Measurements from ENCODE around the gene TBXAS1. TPM values are rescaled to one million over a fixed set of nuclear protein-coding genes. Genes with fewer than 3 reads are reported as not detected.

TBXAS1 gene
- total RNA-seq, 2 experiments from 2014 or later: 4.8 to 5.3 TPM

DNA sequence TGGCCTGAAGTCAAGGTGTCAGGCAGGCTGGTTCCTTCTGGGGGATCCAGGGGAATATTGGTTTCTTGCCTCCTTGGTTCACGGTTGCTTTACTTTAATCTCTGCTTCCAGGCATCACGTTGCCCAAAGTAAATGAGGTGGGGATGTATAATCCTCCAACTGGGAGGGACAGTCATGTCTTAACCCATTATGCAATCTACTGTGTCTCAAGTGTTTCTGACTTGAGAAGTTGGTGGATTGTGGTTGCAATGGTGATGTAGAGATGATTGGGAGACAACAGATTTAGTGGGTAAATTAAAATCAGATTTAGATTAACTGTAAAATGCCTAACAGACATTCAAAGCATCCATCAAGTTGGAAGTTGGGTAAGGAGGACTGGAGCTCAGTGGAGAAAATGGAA lies 32.7 kb downstream of the TBXAS1 start:
- ChIA-PET POLR2A (no interaction called here), CTCF (no interaction called here)
- peaks cover 17% of the 10 kb centered on the region for H3K9me3 Mint-ChIP-seq
- no peaks in the 10 kb centered on the region for H3K4me1 Mint-ChIP-seq (ENCODE audit: low read depth)
- no peak for DNase-seq
- intact Hi-C loops (cut with micrococcal nuclease): no loop called here
- H3K36me3 Mint-ChIP-seq: peaks cover 7% of the 10 kb centered on the region
- H3K27me3 Mint-ChIP-seq: peaks cover 7% of the 10 kb centered on the region
- no peak overlapping the region for H3K4me3 Mint-ChIP-seq
- no peak overlapping the region for H3K27ac Mint-ChIP-seq

DNA sequence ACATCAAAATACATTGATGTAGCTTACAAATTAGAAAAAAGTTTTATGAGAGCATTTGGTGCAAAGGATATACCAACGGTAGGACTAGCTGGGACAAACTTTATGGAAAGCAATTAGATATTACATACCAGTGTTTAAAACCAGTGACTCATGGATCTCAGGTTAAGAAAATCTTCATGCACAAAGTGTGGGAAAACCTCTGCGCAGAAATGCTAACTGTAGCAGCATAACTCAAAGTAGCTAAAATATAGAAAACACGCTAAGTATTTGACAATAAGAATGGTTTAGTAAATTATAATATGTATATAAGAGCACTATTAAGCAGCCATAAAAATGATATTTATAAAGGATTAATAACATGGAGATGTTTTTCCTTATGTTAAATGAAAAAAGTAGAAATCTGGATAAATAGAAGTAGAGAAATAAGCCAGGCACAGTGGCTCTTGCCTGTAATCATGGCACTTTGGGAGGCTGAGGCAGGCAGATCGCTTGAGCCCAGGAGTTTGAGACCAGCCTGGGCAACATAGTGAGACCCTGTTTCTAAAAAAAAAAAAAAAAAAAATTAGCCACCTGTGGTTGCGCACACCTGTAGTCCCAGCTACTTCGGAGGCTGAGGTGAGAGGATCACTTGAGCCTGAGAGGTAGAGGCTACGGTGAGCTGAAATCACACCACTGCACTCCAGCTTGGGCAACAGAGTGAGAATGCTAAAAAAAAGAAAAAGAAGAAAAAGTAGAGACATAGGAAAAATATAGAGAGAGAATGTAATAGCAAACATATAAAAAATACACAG lies 37.2 kb downstream of the TBXAS1 start:
- Mint-ChIP-seq H3K36me3 (peaks cover 4% of the 10 kb centered on the region), H3K27ac (no peak overlapping the region), H3K9me3 (peaks cover 17% of the 10 kb centered on the region), H3K4me1 (ENCODE audit: low read depth) (peaks cover 2% of the 10 kb centered on the region), H3K27me3 (peaks cover 7% of the 10 kb centered on the region), H3K4me3 (no peak overlapping the region)
- DNase-seq: no peak
- ChIA-PET POLR2A (no interaction called here), CTCF (interaction anchor here (1.2 kb wide), 1 partner anchor 183 kb away, joined by 5 read pairs; no protein-coding TSS in a partner anchor)
- intact Hi-C loops (cut with micrococcal nuclease): no loop called here

DNA sequence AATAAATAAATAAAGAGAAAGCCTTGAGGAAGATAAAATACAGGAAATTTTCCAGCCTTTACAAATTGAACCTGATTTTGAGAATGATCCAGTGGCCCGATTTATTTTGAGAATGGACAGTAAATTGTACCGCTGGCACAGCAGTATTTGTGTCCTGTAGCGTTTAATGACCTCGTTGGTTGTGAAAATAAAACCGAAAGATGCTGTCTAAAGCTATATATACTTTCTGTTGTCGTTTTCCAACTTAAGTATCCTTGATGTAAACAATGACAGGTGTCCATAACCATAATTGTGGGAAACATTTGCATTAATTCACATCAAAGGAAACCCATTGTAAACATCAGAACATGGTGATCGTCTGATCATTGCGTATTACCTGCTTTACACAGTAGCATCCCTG lies 38.8 kb downstream of the TBXAS1 start:
- no peak for DNase-seq
- Mint-ChIP-seq H3K9me3 (peaks cover 17% of the 10 kb centered on the region), H3K27me3 (no peaks in the 10 kb centered on the region), H3K27ac (no peak overlapping the region), H3K36me3 (peaks cover 4% of the 10 kb centered on the region), H3K4me1 (ENCODE audit: low read depth) (peaks cover 2% of the 10 kb centered on the region), H3K4me3 (no peak overlapping the region)
- ChIA-PET CTCF (no interaction called here), POLR2A (interaction anchor here (0.6 kb wide), 1 partner anchor 209 kb away, joined by 6 read pairs; no protein-coding TSS in a partner anchor)
- intact Hi-C loops (cut with micrococcal nuclease): no loop called here

DNA sequence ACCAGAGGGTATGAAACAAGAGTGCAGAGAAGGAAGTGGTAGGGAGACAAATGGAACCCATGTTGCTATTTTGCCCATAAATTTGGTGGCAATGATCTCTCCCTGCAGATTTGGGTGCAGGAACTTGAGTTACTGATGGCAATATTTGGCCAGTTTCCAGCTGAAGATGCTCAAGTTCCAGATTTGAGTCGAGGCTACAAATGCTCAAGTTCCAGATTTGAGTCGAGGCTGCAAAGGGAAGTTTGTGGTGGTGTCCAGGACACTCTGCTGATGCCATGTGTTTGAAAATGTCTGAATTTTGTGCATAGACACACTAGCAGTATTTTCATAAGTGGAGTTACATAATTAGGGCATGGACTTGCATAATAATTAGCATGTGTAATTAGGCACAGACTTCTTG lies 40.8 kb downstream of the TBXAS1 start:
- intact Hi-C loops (cut with micrococcal nuclease): no loop called here
- H3K4me3 Mint-ChIP-seq: no peak overlapping the region
- CTCF ChIA-PET: no interaction called here
- no peak for DNase-seq
- no peak overlapping the region for H3K27ac Mint-ChIP-seq
- H3K9me3 Mint-ChIP-seq: peaks cover 5% of the 10 kb centered on the region
- H3K27me3 Mint-ChIP-seq: no peaks in the 10 kb centered on the region
- POLR2A ChIA-PET: no interaction called here
- peaks cover 2% of the 10 kb centered on the region for H3K4me1 Mint-ChIP-seq (ENCODE audit: low read depth)
- H3K36me3 Mint-ChIP-seq: no peaks in the 10 kb centered on the region

DNA sequence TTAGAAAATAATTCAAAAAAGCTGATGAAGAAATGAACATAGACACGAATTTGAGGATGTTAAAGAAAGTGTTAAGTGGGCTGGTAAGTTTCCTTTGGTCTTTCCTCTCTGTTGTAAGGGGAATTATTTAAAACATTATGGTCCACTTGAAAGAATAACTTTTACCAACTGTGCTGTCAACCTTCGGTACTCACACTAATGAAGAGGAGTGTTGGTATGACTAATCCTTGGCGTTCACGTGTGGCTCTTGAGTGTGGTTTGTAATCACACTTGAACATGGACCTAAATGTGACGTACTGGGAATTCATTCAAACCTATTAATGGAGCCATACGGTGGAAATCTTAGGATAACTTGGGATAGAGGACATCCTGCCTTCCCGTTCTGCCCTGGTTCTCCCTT lies 41.3 kb downstream of the TBXAS1 start:
- no peak for DNase-seq
- Mint-ChIP-seq H3K27ac (no peak overlapping the region), H3K4me3 (no peak overlapping the region), H3K9me3 (peaks cover under 1% of the 10 kb centered on the region), H3K4me1 (ENCODE audit: low read depth) (peaks cover 2% of the 10 kb centered on the region), H3K27me3 (no peaks in the 10 kb centered on the region), H3K36me3 (no peaks in the 10 kb centered on the region)
- intact Hi-C loops (cut with micrococcal nuclease): no loop called here
- ChIA-PET POLR2A (no interaction called here), CTCF (no interaction called here)

DNA sequence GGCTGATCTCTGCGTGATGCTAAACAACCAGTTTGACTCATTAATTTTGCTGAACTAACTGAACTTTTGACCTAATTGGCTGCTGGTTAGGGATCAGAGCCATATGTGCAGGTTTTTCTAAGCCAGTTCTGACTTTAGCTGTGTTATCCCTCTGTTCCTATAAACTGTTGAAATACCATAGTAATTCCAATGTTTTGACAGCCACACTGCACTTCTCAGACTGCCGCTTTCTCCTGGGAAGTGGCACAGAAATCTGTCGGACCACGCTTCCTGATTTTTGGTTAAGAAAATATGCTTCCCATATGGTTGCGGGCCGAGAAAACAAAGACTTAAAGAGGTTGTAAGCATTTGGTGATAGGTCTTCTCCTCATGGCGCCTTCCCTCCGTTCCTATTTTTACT lies 42.3 kb downstream of the TBXAS1 start:
- POLR2A ChIA-PET: no interaction called here
- peaks cover 1% of the 10 kb centered on the region for H3K36me3 Mint-ChIP-seq
- H3K27ac Mint-ChIP-seq: no peak overlapping the region
- H3K4me1 Mint-ChIP-seq (ENCODE audit: low read depth): peaks cover 2% of the 10 kb centered on the region
- CTCF ChIA-PET: no interaction called here
- intact Hi-C loops (cut with micrococcal nuclease): no loop called here
- DNase-seq: no peak
- H3K4me3 Mint-ChIP-seq: no peak overlapping the region
- no peaks in the 10 kb centered on the region for H3K27me3 Mint-ChIP-seq
- H3K9me3 Mint-ChIP-seq: no peaks in the 10 kb centered on the region

DNA sequence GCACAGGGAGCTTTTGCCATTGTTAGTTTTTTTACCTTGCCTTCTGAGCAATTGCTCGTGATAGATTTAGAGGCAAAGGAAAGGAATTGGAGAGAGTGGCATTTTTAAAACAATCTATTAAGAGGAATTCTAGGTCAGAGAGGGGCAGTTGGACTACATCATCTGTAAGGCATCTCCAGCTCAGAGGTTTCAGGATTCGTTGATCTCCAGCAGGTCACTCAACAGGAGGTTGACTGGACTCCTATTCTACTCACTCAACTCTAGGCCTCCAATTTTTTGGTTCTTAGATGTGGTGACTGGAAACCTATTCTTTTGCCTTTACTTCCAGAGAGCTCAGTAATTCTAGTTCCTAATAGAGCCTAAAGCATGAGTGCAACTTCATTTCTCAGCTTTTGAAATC lies 42.8 kb downstream of the TBXAS1 start:
- ChIA-PET POLR2A (no interaction called here), CTCF (no interaction called here)
- no peak for DNase-seq
- Mint-ChIP-seq H3K27ac (no peak overlapping the region), H3K9me3 (no peaks in the 10 kb centered on the region), H3K4me1 (ENCODE audit: low read depth) (peaks cover 2% of the 10 kb centered on the region), H3K36me3 (peaks cover 3% of the 10 kb centered on the region), H3K27me3 (no peaks in the 10 kb centered on the region), H3K4me3 (no peak overlapping the region)
- intact Hi-C loops (cut with micrococcal nuclease): no loop called here

DNA sequence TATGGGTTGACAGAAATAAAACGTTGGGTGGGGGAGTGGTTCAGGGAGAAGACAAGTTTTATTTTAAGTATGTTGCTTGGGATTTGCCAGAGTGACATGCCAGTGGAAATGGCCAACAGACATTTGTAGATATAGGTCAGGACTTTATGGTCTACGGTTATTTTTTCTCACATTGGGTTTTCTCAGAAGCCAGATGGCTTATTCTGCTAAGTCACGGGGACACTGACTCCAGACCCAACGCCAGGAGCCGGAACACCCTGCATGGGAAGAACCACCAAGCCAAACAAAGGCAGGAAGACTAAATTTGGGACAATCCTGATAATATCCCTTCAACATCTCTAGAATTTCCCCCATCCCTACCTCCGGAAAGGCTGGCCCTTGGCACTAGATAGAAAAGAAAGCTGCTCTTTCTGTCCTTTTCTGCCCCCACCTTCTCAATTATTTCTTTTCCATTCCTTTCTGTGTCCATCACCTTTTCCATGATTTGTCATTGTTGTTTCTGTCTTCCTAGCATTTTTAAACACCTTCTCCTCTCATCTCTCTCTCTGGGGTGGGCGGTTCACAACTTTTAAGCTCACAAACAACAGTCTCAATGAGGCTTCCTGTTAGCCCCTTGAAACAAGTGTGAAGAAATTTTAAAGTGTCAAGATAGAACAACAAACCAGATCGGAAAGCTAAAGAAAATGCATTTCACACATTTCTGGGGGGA lies 44.7 kb downstream of the TBXAS1 start:
- peaks cover 4% of the 10 kb centered on the region for H3K36me3 Mint-ChIP-seq
- CTCF ChIA-PET: no interaction called here
- no peaks in the 10 kb centered on the region for H3K27me3 Mint-ChIP-seq
- H3K4me1 Mint-ChIP-seq (ENCODE audit: low read depth): peaks cover 12% of the 10 kb centered on the region
- no peak overlapping the region for H3K27ac Mint-ChIP-seq
- DNase-seq: no peak
- H3K4me3 Mint-ChIP-seq: no peak overlapping the region
- POLR2A ChIA-PET: no interaction called here
- intact Hi-C loops (cut with micrococcal nuclease): no loop called here
- no peaks in the 10 kb centered on the region for H3K9me3 Mint-ChIP-seq

DNA sequence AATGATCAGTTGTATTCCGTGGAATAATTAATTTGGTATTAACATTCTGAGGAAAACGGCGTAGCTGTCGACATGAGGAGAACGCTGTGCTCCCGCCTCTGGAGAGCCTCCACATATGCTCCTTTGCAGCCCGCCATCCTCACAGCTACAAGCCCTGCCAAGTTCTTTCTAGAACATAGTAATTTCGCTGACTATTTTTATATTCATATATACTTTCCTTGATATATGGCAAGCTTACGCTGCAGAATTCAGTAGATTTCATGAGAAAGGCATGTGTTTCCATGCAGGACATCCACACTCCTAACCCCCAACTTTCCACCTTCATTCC lies 45.2 kb downstream of the TBXAS1 start:
- H3K27ac Mint-ChIP-seq: no peak overlapping the region
- POLR2A ChIA-PET: no interaction called here
- peaks cover 12% of the 10 kb centered on the region for H3K4me1 Mint-ChIP-seq (ENCODE audit: low read depth)
- no peak for DNase-seq
- no peaks in the 10 kb centered on the region for H3K9me3 Mint-ChIP-seq
- intact Hi-C loops (cut with micrococcal nuclease): no loop called here
- H3K36me3 Mint-ChIP-seq: peaks cover 4% of the 10 kb centered on the region
- no peak overlapping the region for H3K4me3 Mint-ChIP-seq
- H3K27me3 Mint-ChIP-seq: no peaks in the 10 kb centered on the region
- CTCF ChIA-PET: no interaction called here

DNA sequence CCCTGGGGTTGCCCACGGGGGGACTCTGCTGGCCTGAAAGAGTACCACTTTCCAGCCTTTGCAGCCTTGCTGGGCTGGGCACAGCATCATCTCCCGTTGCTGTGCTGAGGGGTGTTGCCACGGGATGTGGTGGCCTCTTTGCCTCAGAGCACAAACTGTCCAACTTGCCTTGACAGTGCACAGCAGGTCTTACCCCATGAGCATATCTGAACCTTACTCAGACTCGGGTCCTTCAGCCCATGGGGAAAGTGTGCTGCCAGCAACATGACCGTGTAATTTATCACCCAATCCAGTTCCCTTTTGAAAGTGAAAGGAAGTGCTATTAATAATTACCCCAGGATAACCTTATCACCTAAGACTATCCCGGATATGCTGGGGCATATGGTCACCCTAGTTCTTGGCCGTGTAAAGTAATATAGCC lies 46.8 kb downstream of the TBXAS1 start:
- ChIA-PET CTCF (no interaction called here), POLR2A (no interaction called here)
- H3K27ac Mint-ChIP-seq: no peak overlapping the region
- no peaks in the 10 kb centered on the region for H3K9me3 Mint-ChIP-seq
- no peak overlapping the region for H3K4me3 Mint-ChIP-seq
- no peaks in the 10 kb centered on the region for H3K27me3 Mint-ChIP-seq
- intact Hi-C loops (cut with micrococcal nuclease): loop anchor here (5.0 kb wide), 1 partner anchor 49 kb away; the partner anchor contains the start of gene TBXAS1
- H3K36me3 Mint-ChIP-seq: peaks cover 4% of the 10 kb centered on the region
- peaks cover 10% of the 10 kb centered on the region for H3K4me1 Mint-ChIP-seq (ENCODE audit: low read depth)
- DNase-seq: no peak

DNA sequence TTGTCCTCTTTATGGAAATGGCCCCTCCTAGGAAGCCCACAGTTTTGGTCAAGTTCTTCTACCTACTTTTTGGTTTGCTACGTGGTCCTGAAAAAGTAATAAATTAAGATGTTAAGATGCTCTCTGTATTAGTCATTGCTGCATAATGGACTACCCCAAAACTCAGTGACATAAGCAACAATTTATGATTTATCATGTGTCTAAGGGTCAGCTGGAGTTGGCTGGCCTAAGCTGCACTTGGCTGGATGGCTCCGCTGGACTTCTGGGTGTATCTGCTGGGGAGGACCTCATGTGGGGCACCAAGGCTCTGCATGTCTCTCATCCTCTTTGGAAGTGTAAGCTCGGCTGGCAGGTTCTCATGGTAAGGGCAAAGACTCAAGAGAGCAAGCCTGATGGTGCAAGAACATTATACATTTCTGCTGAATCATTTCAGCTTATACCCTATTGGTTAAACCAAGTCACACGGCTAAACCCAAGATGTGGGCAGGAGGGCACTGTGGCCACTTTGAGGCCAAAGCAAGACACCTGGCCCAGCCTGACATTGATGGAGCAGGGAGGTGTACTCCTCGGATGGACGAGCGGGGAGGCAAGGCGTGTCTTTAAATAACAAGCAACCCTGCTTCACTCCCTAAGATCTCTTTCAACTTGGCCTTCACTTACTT lies 47.7 kb downstream of the TBXAS1 start:
- CTCF ChIA-PET: interaction anchor here (1.3 kb wide), 1 partner anchor 39 kb away, joined by 4 read pairs; no protein-coding TSS in a partner anchor
- no peaks in the 10 kb centered on the region for H3K9me3 Mint-ChIP-seq

DNA sequence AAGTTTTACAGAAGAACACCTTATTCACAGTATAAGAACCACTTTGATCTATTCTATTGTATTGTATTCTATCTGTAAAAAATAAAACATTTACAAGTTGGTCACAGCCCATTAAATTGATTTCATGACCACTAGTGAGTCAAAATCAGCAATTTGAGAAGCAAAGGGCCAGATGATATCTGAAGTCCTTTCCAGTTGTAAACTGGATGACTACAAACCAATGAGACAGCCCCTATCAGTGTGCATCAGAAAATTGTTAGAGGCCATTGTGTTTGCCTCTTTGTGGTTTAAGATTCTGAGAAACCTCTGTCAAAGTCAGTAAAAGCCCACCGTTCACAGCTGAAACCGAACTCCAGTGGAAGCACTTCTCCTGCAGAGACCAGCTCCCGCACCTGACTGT lies 54.8 kb downstream of the TBXAS1 start:
- intact Hi-C loops (cut with micrococcal nuclease): no loop called here
- POLR2A ChIA-PET: no interaction called here
- Mint-ChIP-seq H3K4me3 (no peak overlapping the region), H3K27ac (no peak overlapping the region), H3K9me3 (no peaks in the 10 kb centered on the region), H3K4me1 (ENCODE audit: low read depth) (no peaks in the 10 kb centered on the region), H3K36me3 (no peaks in the 10 kb centered on the region), H3K27me3 (no peaks in the 10 kb centered on the region)
- DNase-seq: no peak
- CTCF ChIA-PET: no interaction called here

More for the DNA sequence above, 47.7 kb downstream of the TBXAS1 start:
- Mint-ChIP-seq H3K27me3 (no peaks in the 10 kb centered on the region), H3K4me3 (no peak overlapping the region), H3K27ac (peak overlapping the region; percentile 35), H3K4me1 (ENCODE audit: low read depth) (peaks cover 10% of the 10 kb centered on the region), H3K36me3 (peaks cover 4% of the 10 kb centered on the region)
- no peak for DNase-seq
- intact Hi-C loops (cut with micrococcal nuclease): loop anchor here (1.0 to 5.0 kb wide), 2 partner anchors 40 to 49 kb away; partner anchors contain the start of gene TBXAS1
- POLR2A ChIA-PET: no interaction called here

Data from activated CD4-positive, alpha-beta memory T cell treated with anti-CD3 and anti-CD28 coated beads for 36 hours (primary cell).